HG03097 (cell line): Measurements from ENCODE around the gene ACSM2B.
"Not testable (repeated sequence)": the region's sequence is repeated elsewhere in the genome, so short reads cannot be mapped to it uniquely, and the experiment has no call there.

Source experiments
- ATAC-seq: cut with Tn5 transposase; IDR thresholded peaks from one replicate; pipeline ENCODE4 v1.9.1; 2021; ENCODE audit not compliant: unreplicated experiment, low FRiP score

ACSM2B gene

GRCh38 chr16:20538181-20538580 lies 38.0 kb downstream of the ACSM2B start:
- no peak for ATAC-seq

GRCh38 chr16:20536669-20537068 lies 39.5 kb downstream of the ACSM2B start:
- not testable (repeated sequence) for ATAC-seq

- ATAC-seq, result not testable (repeated sequence)
Observed at GRCh38 chr16:20532284-20532792, 43.8 kb downstream of the ACSM2B start.

DNA sequence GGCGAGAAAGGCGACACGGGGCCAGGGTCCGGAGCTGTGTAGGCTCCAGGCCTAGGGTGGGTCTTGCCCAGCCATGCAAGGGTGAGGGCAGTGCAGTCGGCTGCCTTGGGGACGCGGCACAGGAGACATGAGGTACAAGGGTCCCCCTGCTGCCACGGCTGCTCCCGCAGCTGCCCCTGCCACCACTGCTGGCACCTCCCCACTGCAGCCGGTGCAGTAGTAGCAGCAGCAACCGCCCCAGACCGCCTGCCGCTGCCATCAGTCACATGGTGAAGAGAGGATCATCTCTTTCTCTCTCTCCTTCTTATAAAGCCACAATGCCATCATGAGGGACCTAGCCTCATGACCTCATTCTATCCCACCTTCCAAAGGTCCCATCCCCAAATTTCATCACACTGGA lies 44.4 kb downstream of the ACSM2B start:
- not testable (repeated sequence) for ATAC-seq

DNA sequence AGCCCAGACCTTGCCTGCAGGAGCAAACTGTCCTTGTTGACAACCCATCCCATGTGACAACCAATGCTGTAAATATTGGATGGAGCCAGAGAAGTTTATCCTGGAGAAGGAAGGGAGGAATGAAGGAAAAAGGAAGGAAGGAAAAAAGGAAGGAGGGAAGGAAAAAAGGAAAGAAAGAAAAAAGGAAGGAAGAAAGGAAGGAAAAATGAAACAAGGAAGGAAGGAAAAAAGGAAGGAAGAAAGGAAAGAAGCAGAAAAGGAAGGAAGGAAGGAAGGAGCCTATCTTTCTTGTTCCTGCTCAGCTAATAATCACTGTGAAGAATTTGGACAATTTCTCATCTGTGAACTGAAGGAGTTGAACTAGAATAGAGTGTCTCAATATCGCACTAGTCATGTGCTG lies 56.1 kb downstream of the ACSM2B start:
- no peak for ATAC-seq

- ATAC-seq, result no peak
Observed at GRCh38 chr16:20519231-20519630, 56.9 kb downstream of the ACSM2B start.

DNA sequence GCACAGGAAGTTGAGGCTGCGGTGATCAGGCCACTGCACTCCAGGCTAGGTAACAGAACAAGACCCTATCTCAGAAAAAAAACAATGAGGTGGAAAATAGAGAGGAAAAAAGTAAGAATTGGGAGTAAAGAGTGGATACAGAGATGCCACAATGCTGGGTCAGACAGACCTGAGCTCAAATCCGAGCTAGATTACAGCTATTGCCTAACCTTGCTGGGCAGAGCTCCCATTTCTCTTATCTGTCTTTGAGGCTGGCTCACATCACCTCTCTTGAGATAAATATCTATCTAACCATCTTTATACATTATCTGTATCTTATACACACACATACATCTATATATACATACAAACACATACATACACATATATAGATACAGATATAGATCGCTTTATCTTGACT lies 59.0 kb downstream of the ACSM2B start:
- ATAC-seq, result no peak

- ATAC-seq, result no peak
Observed at GRCh38 chr16:20515688-20516090, 60.5 kb downstream of the ACSM2B start.

- ATAC-seq, result no peak
Observed at GRCh38 chr16:20510323-20510722, 65.8 kb downstream of the ACSM2B start.

DNA sequence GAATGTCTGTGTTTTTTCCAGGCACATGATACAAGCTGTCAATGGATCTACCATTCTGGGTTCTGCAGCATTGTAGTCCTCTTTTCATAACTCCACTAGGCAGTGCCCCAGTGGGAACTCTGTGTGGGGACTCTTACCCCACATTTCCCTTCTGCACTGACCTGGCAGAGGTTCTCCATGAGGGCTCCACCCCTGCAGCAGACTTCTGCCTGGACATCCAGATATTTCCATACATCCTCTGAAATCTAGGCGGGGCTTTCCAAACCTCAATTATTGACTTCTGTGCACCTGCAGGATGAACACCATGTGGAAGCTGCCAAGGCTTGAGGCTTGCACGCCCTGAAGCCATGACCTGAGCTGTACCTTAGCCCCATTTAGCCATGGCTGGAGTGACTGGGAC lies 68.9 kb downstream of the ACSM2B start:
- no peak for ATAC-seq

DNA sequence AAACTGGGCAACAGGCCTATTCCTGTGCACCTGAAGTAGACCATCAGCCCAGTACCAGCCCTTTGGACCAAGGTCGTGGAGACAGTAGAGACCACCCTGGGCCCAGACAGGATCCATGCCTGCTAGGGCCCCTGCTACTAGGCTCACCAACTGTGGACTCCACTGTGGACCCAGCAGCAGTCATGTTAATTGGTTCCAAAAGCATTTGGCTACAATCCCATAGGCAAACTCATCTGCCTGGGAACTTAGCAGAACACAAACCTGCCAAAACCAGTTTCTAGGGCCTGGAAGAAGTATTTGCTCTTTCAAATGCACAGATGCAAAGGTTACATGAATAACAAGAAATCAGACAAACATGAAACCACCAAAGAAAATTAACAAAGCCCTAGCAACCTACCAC lies 71.7 kb downstream of the ACSM2B start:
- no peak for ATAC-seq

- ATAC-seq, result not testable (repeated sequence)
Observed at GRCh38 chr16:20491448-20491847, 84.7 kb downstream of the ACSM2B start.

DNA sequence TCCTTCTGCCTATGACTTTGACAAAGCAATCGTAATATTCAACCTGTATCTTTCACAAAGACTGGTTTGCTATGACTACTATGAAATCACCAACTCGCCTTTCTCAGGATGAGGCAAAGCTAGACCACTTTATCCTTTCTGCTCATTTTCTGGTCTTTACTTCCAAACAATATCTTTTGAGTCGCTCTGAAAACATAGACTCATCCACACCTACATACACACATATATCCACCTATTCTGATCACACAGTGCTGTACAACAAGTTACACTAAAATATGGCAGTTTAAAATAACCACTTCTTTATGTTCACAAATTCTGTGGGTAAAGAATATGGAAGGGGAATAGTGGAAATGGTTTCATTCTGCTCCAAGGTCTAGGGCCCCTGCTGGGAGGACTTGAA lies 85.2 kb downstream of the ACSM2B start:
- ATAC-seq, result not testable (repeated sequence)
